ENCODE data around the gene TECPR2.
"Not testable (repeated sequence)": the region's sequence is repeated elsewhere in the genome, so short reads cannot be mapped to it uniquely, and the experiment has no call there.

Gene TECPR2

DNA sequence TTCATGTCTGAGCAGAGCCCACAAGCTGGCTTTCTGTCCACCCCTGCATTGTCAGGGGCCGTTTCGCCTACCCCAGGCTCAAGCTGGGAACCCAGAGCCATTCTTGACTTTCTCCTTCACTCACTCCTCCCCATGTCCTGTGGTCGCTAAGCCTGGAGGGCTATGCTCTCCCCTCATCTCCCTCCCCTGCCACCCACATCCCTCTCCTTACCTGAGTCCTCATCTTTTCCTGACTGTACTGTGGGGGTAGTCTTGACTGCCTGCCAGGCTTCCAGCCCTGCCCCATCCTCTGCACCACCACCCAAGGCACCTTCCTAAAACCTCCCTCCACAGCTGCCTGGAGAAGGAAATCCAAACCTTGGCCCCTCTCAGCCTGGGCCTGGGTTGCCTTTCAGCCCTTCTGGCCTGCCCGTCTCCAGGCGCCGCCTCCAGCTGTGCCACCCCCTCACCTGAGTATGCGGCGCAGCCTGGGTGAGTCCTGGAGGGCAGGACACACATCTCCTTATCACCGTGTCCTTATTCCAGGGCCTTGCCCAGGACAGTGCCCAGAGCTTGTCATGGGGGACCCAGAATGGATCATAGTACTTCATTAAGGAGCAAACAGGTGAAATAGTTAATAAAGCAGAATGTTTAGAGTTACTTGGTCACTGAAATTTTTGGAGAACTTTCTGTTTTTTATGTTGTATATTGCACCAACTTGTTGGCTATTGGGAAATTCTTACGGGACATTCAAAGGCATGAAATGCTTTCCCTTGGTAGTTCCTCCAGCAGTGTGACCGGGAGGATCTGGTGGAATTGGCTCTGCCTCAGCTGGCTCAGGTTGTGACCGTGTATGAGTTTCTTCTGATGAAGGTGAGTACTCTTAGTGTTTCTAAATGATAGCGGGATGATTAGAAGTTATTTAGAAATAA, 28.7 kb upstream of the TECPR2 start:
- no peak for DNase-seq (ENCODE audit: low read depth)

DNA sequence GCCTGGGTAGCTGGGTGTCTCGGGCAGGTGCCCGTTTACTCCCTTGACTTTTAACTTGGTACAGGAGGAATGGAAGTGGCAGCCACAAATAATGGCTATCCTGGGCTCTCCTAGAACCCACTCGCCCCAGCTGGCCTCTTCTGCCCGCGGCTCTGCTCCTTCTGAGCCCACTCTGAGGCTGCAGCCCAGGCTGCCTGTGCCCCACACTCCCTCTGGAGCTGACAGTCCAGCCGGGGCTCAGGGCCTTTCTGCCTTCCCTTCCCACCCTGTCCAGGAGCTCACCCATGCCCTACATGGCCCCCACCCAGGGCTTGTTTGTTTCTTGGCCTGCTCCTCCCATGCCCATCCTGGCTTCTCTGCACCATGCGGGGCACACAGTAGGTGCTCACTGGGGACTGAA, 27.6 kb upstream of the TECPR2 start:
- DNase-seq (ENCODE audit: low read depth): no peak

- no peak for DNase-seq (ENCODE audit: low read depth)
Observed at GRCh38 chr14:102338724-102339123, 24.0 kb upstream of the TECPR2 start.

- no peak for DNase-seq (ENCODE audit: low read depth)
Observed at GRCh38 chr14:102341566-102341965, 21.2 kb upstream of the TECPR2 start.

- DNase-seq (ENCODE audit: low read depth): no peak
Observed at GRCh38 chr14:102342238-102342637, 20.5 kb upstream of the TECPR2 start.

DNA sequence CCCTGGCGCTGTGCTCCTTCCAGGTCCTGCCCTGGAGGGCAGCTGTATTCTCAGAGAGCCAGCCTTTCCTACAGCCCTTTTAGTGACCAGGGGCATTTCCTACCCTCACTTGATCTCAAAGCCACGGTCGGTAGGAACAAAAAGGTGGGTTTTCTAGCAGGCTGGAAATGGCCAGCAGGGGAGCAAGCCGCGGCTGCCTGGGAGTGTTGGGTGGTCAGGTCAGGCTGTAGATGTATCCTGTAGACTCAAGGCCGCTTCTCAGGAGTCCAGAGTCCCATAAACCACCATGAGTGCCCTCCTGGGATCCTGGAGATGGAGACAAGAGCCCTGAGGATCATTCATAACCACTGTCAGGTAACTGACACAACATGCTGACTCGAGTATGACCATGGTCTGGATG, 18.7 kb upstream of the TECPR2 start:
- no peak for DNase-seq (ENCODE audit: low read depth)

DNA sequence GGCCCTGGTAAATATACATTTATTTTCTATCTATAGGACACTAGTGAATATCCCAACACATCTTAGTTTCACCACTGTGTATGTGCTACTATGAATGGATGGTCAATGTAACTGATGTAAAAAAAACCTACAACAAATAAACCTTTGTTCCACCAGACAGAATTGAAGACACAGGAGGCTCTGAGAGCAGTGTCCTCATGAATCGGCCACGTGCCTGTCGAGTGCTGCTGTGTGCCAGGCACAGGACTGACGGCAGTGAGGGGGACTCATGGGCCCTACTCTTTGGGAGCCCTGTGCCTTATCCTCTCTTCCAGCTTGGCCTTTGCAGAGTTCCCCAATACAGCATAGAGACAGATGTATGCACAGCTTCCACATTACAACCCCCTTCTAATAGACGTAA, 18.3 kb upstream of the TECPR2 start:
- DNase-seq (ENCODE audit: low read depth): no peak

- no peak for DNase-seq (ENCODE audit: low read depth)
Observed at GRCh38 chr14:102345232-102345631, 17.5 kb upstream of the TECPR2 start.

GRCh38 chr14:102346645-102347044, 16.1 kb upstream of the TECPR2 start:
- DNase-seq (ENCODE audit: low read depth): no peak

GRCh38 chr14:102348376-102348775, 14.4 kb upstream of the TECPR2 start:
- no peak for DNase-seq (ENCODE audit: low read depth)

GRCh38 chr14:102351023-102351422, 11.7 kb upstream of the TECPR2 start:
- no peak for DNase-seq (ENCODE audit: low read depth)

DNA sequence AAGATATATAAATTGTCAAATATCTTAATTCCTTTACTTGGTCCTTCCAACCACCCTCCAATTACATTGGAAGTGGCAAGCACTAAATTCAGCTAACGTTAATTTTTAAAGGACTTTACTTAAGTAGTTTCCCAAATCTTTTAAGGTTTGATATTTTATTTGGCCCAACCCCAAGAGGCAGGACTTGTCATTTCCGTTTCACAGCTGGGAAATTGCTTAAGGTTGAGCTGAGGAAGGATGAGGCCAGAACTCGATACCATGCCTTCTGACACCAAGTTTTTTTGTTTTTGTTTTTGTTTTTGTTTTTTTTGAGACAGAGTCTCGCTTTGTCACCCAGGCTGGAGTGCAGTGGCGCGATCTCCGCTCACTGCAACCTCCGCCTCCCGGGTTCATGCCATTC, 11.1 kb upstream of the TECPR2 start:
- not testable (repeated sequence) for DNase-seq (ENCODE audit: low read depth)

DNA sequence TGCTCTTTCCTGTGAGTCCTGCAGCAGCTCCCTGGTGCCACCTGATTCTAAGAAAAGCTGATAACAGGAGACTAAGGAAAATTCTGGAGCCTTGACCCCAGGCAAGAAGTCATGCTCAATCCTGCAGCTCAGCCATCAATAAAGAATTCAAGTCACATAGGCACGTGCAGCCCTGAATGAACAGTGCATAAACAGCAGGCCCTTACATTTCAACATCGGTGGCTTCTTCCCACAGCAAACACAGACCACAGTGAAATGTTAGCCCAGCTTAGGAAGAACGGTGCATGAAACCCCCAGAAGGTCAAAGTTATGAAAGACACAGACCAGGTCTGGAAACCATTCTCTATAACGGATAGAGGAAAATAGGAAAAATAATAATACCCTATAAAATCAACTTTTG, 10.5 kb upstream of the TECPR2 start:
- DNase-seq (ENCODE audit: low read depth): no peak

- no peak for DNase-seq (ENCODE audit: low read depth)
Observed at GRCh38 chr14:102353126-102353619, 9.6 kb upstream of the TECPR2 start.

DNA sequence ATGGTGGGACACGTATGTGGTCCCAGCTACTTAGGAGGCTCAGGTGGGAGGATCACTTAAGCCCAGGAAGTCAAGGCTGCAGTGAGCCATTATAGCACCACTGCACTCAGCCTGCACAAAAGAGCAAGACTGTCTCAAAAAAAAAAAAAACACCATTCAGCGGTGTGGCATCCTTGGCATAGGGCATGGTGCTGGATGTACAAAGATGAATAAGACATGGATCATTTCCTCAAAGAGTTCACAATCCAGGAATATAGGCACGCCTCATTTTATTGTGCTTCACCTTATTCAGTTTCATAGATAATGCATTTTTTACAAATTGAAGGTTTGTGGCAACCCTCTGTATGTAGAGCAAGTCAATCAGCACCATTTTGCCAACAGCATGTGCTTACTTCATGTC, 6.5 kb upstream of the TECPR2 start:
- no peak for DNase-seq (ENCODE audit: low read depth)

DNA sequence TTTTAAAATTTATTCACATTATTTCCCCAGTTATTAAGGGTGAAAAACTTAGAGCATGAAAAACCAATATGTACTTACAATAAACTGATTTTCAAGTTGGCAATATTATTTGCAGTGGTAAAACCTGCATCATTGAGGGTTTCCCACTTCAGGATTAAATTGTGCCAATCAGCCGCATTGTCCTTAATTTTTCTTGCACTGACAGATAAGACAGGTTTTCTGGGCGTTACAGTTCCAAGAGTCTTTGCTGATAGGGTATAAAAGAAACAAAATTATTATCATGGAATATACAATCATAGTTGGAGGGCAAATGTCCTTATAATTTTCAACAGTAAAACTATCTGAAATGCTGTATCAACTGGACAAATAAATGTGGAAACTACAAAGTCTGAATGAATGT, 3.4 kb upstream of the TECPR2 start:
- DNase-seq (ENCODE audit: low read depth): no peak

DNA sequence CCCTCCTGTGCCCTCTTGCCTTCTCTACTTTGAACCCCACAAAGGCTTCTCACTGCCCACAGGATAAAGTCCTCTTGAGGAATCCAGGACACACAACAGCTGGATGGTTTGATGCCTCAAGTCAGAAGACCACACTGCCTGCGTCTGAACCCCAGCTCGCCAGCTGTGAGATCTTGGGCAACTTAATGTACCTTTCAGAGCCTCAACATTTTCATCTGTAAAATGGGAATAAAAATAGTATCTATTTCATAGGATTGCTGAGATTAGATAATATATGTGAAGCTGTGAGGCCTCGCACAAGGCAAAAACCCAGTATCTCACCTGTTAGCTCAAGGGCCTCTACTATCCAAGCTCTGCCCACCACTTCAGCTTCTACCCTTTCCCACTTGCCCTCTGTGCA, 2.4 kb upstream of the TECPR2 start:
- no peak for DNase-seq (ENCODE audit: low read depth)

GRCh38 chr14:102362084-102362483, 657 bp upstream of the TECPR2 start:
- DNase-seq (ENCODE audit: low read depth): no peak

- peak; percentile 27 for DNase-seq (ENCODE audit: low read depth)
Observed at GRCh38 chr14:102363182-102363943, 622 bp downstream of the TECPR2 start.

GRCh38 chr14:102370305-102370809, 7.6 kb downstream of the TECPR2 start:
- DNase-seq (ENCODE audit: low read depth): no peak

DNA sequence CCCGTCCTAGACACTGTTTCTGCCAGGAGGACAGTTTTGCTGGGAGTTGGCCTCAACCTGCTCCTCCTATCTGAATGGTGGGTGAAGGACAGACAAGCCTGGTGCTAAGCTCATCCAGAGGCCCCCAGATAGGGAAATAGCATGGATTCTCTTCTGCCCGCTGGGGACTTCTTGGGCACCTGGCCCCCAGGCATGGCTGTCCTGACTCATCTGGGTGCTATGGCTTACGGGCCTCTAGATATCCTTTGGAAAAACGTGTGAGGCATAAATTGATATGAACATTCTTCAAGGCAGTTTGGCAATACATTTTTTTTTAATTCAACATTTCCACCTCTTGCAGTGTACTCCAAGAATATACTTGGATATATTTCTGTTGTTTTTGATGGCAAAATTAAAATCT, 8.6 kb downstream of the TECPR2 start:
- DNase-seq (ENCODE audit: low read depth): no peak

DNA sequence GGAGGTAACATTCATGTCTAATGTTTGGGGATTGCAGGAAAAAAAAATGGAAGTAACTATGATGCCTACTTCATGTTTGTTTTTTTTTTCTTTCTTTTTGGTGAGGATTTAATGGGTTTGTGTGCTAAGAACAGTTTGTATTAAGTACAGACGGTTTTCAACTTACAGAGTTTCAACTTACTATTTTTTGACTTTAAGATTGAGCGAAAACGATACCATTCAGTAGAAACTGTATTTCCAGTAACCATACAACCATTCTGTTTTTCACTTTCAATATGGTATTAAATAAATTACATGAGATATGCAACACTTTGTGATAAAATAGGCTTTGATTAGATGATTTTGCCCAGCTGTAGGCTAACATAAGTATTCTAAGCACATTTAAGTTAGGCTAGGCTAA, 10.4 kb downstream of the TECPR2 start:
- DNase-seq (ENCODE audit: low read depth): no peak

DNA sequence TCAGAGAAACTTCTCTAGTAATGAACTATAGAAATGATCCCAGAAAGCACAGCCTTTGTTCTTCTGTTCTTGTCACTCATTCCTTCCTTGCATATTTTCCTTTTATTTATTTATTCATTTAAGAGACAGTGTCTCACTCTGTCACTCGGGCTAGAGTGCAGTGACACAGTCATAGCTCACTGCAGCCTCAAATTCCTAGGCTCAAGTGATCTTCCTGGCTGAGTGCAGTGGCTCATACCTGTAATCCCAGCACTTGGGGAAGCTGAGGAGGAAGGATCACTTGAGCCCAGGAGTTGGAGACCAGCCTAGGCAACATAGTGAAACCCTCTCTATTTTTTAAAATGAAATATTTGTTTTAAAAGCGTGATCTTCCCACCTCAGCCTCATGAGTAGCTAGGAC, 11.5 kb downstream of the TECPR2 start:
- DNase-seq (ENCODE audit: low read depth): no peak
